Measurements from ENCODE around the gene LACTB. TPM values are rescaled to one million over a fixed set of nuclear protein-coding genes. Genes with fewer than 3 reads are reported as not detected.
A peak's percentile ranks its signal among the peaks of the same experiment; 100 is the strongest.

LACTB gene
- total RNA-seq, 1 experiment from 2014 or later: 4.4 TPM

- POLR2A ChIA-PET (ENCODE audit: low non-redundant PET): interaction anchor here (0.6 kb wide), 1 partner anchor 69 kb away, joined by 3 read pairs; no protein-coding TSS in a partner anchor
Measured at GRCh38 chr15:63156755-63157117, 35.1 kb downstream of the LACTB start.

GRCh38 chr15:63157118-63157843, 35.6 kb downstream of the LACTB start, which contains the start of gene RPS27L:
TSS of gene RPS27L (minus strand) at chr15:63157477. CDS start at chr15:63157405, 72 bp downstream.
- CTCF ChIA-PET: interaction anchor here (0.6 kb wide), 1 partner anchor 9 kb away, joined by 4 read pairs; no protein-coding TSS in a partner anchor
- Histone ChIP-seq H3K4me3 (ENCODE audit: low read depth, low read length, poor library complexity, severe bottlenecking) (peak within 1 kb of the TSS; percentile 96), H3K4me1 (ENCODE audit: insufficient read depth, low read length, poor library complexity, severe bottlenecking) (no peaks in the 10 kb centered on the region), H3K27me3 (replicated peaks; ENCODE audit: insufficient read depth, low read depth, low read length, poor library complexity) (no peaks in the 10 kb centered on the region), H3K36me3 (ENCODE audit: insufficient read depth, low read length, poor library complexity, severe bottlenecking) (peaks cover 5% of the 10 kb centered on the region), H3K27ac (ENCODE audit: low read depth, low read length, poor library complexity, severe bottlenecking) (peak within 1 kb of the TSS; percentile 91), H3K9me3 (ENCODE audit: low read depth, low read length, poor library complexity, severe bottlenecking) (no peaks in the 10 kb centered on the region)
- intact Hi-C loops (cut with micrococcal nuclease; ENCODE audit: unreplicated experiment): loop anchor here (5.0 kb wide), 1 partner anchor 250 kb away; no protein-coding TSS in a partner anchor
- DNase-seq (ENCODE audit: low spot score): peak; percentile 97
- POLR2A ChIA-PET (ENCODE audit: low non-redundant PET): interaction anchor here (0.6 kb wide), 1 partner anchor 70 kb away, joined by 3 read pairs; no protein-coding TSS in a partner anchor
- no TSS peak for BruUV-seq (replicated peaks)
- TF ChIP-seq EZH2 (IDR thresholded peaks at IDR 0.05; ENCODE audit: borderline replicate concordance, low read depth, low read length, poor library complexity, severe bottlenecking) (no peak), CTCF (conservative IDR thresholded peaks at IDR 0.05; ENCODE audit: low read depth, low read length) (no peak)

More at GRCh38 chr15:63156755-63157117, 35.1 kb downstream of the LACTB start:
- Histone ChIP-seq H3K4me3 (ENCODE audit: low read depth, low read length, poor library complexity, severe bottlenecking) (peak overlapping the region; percentile 96), H3K9me3 (ENCODE audit: low read depth, low read length, poor library complexity, severe bottlenecking) (no peaks in the 10 kb centered on the region), H3K36me3 (ENCODE audit: insufficient read depth, low read length, poor library complexity, severe bottlenecking) (peaks cover 5% of the 10 kb centered on the region), H3K27me3 (replicated peaks; ENCODE audit: insufficient read depth, low read depth, low read length, poor library complexity) (no peaks in the 10 kb centered on the region), H3K27ac (ENCODE audit: low read depth, low read length, poor library complexity, severe bottlenecking) (peak overlapping the region; percentile 91), H3K4me1 (ENCODE audit: insufficient read depth, low read length, poor library complexity, severe bottlenecking) (no peaks in the 10 kb centered on the region)
- no peak for TF ChIP-seq EZH2 (IDR thresholded peaks at IDR 0.05; ENCODE audit: borderline replicate concordance, low read depth, low read length, poor library complexity, severe bottlenecking)
- no peak for TF ChIP-seq CTCF (conservative IDR thresholded peaks at IDR 0.05; ENCODE audit: low read depth, low read length)
- peak; percentile 20 for DNase-seq (ENCODE audit: low spot score)
- intact Hi-C loops (cut with micrococcal nuclease; ENCODE audit: unreplicated experiment): loop anchor here (5.0 kb wide), 1 partner anchor 251 kb away; no protein-coding TSS in a partner anchor
- TSS peak; percentile 74 for BruUV-seq (replicated peaks)
- CTCF ChIA-PET: no interaction called here

GRCh38 chr15:63157891-63158431, 36.3 kb downstream of the LACTB start:
- peak overlapping the region; percentile 96 for H3K4me3 ChIP-seq (ENCODE audit: low read depth, low read length, poor library complexity, severe bottlenecking)
- H3K9me3 ChIP-seq (ENCODE audit: low read depth, low read length, poor library complexity, severe bottlenecking): no peaks in the 10 kb centered on the region
- TSS peak; percentile 85 for BruUV-seq (replicated peaks)
- H3K4me1 ChIP-seq (ENCODE audit: insufficient read depth, low read length, poor library complexity, severe bottlenecking): no peaks in the 10 kb centered on the region
- POLR2A ChIA-PET (ENCODE audit: low non-redundant PET): no interaction called here
- peak; percentile 71 for DNase-seq (ENCODE audit: low spot score)
- H3K27ac ChIP-seq (ENCODE audit: low read depth, low read length, poor library complexity, severe bottlenecking): peak overlapping the region; percentile 91
- CTCF ChIA-PET: interaction anchor here (0.6 kb wide), 1 partner anchor 8 kb away, joined by 4 read pairs; no protein-coding TSS in a partner anchor
- H3K27me3 ChIP-seq (replicated peaks; ENCODE audit: insufficient read depth, low read depth, low read length, poor library complexity): no peaks in the 10 kb centered on the region
- TF ChIP-seq CTCF (conservative IDR thresholded peaks at IDR 0.05; ENCODE audit: low read depth, low read length): no peak
- TF ChIP-seq EZH2 (IDR thresholded peaks at IDR 0.05; ENCODE audit: borderline replicate concordance, low read depth, low read length, poor library complexity, severe bottlenecking): no peak
- peaks cover 5% of the 10 kb centered on the region for H3K36me3 ChIP-seq (ENCODE audit: insufficient read depth, low read length, poor library complexity, severe bottlenecking)
- intact Hi-C loops (cut with micrococcal nuclease; ENCODE audit: unreplicated experiment): loop anchor here (5.0 kb wide), 1 partner anchor 249 kb away; no protein-coding TSS in a partner anchor

Measured in A673 (cell line).